GM18502 (cell line): ENCODE data around the gene MYL5.
A peak's percentile ranks its signal among the peaks of the same experiment; 100 is the strongest.
"Not testable (repeated sequence)": the region's sequence is repeated elsewhere in the genome, so short reads cannot be mapped to it uniquely, and the experiment has no call there.

Experiments used
- ATAC-seq: cut with Tn5 transposase; IDR thresholded peaks from one replicate; pipeline ENCODE4 v1.9.1; 2021; ENCODE audit warnings: mild to moderate bottlenecking; ENCODE audit not compliant: unreplicated experiment, poor library complexity

Gene MYL5

GRCh38 chr4:669806-670559 lies 4.4 kb upstream of the MYL5 start:
- ATAC-seq: not testable (repeated sequence)

GRCh38 chr4:671769-672168 lies 2.6 kb upstream of the MYL5 start:
- ATAC-seq: no peak

- no peak for ATAC-seq
Observed at GRCh38 chr4:673349-674091, 822 bp upstream of the MYL5 start.

GRCh38 chr4:675036-675882 lies 917 bp downstream of the MYL5 start:
- ATAC-seq: peak; percentile 2

GRCh38 chr4:675980-676870 lies 1.9 kb downstream of the MYL5 start:
- ATAC-seq: peak; percentile 31

- ATAC-seq: no peak
Observed at GRCh38 chr4:676871-677235, 2.5 kb downstream of the MYL5 start.

GRCh38 chr4:677431-678293 lies 3.3 kb downstream of the MYL5 start:
- no peak for ATAC-seq

GRCh38 chr4:678331-679103 lies 4.2 kb downstream of the MYL5 start:
- no peak for ATAC-seq

GRCh38 chr4:679104-679481 lies 4.8 kb downstream of the MYL5 start:
- no peak for ATAC-seq

- ATAC-seq: no peak
Observed at GRCh38 chr4:679629-680028, 5.3 kb downstream of the MYL5 start.

GRCh38 chr4:680091-680490 lies 5.7 kb downstream of the MYL5 start:
- no peak for ATAC-seq

- ATAC-seq: no peak
Observed at GRCh38 chr4:680551-680927, 6.2 kb downstream of the MYL5 start.

- ATAC-seq: no peak
Observed at GRCh38 chr4:680928-681645, 6.7 kb downstream of the MYL5 start.

- no peak for ATAC-seq
Observed at GRCh38 chr4:681736-682451, 7.6 kb downstream of the MYL5 start.

GRCh38 chr4:682490-683172 lies 8.3 kb downstream of the MYL5 start:
- no peak for ATAC-seq

- no peak for ATAC-seq
Observed at GRCh38 chr4:683247-683897, 9.0 kb downstream of the MYL5 start.
